GM21360 (cell line): ENCODE measurements around the gene POU2F3.

Experiments
- ATAC-seq: cut with Tn5 transposase; IDR thresholded peaks from one replicate; pipeline ENCODE4 v1.9.1; 2021; ENCODE audit warnings: mild to moderate bottlenecking, moderate library complexity; ENCODE audit not compliant: unreplicated experiment

Gene POU2F3

GRCh38 chr11:120239713-120240640, at the start of gene POU2F3:
Gene POU2F3, plus strand, starts transcription at chr11:120240140. Its CDS starts 204 bp downstream, at chr11:120240344.
- ATAC-seq: no peak

- no peak for ATAC-seq
Measured at GRCh38 chr11:120191058-120191457, 48.9 kb upstream of the POU2F3 start.

- ATAC-seq: no peak
Measured at GRCh38 chr11:120192831-120193625, 46.9 kb upstream of the POU2F3 start.

GRCh38 chr11:120194166-120194565, 45.8 kb upstream of the POU2F3 start:
- no peak for ATAC-seq

GRCh38 chr11:120195601-120196320, 44.2 kb upstream of the POU2F3 start:
- ATAC-seq: no peak

GRCh38 chr11:120196826-120197225, 43.1 kb upstream of the POU2F3 start:
- ATAC-seq: no peak

- ATAC-seq: no peak
Measured at GRCh38 chr11:120197251-120197891, 42.6 kb upstream of the POU2F3 start.

- ATAC-seq: no peak
Measured at GRCh38 chr11:120197977-120198376, 42.0 kb upstream of the POU2F3 start.

- no peak for ATAC-seq
Measured at GRCh38 chr11:120198403-120198786, 41.5 kb upstream of the POU2F3 start.

GRCh38 chr11:120198787-120199469, 41.0 kb upstream of the POU2F3 start:
- ATAC-seq: no peak

- no peak for ATAC-seq
Measured at GRCh38 chr11:120199613-120200012, 40.3 kb upstream of the POU2F3 start.

GRCh38 chr11:120200677-120201076, 39.3 kb upstream of the POU2F3 start:
- no peak for ATAC-seq

GRCh38 chr11:120201653-120202052, 38.3 kb upstream of the POU2F3 start:
- no peak for ATAC-seq

- ATAC-seq: no peak
Measured at GRCh38 chr11:120203626-120204025, 36.3 kb upstream of the POU2F3 start.

- ATAC-seq: no peak
Measured at GRCh38 chr11:120205596-120206161, 34.3 kb upstream of the POU2F3 start.

GRCh38 chr11:120207512-120207911, 32.4 kb upstream of the POU2F3 start:
- no peak for ATAC-seq

- ATAC-seq: no peak
Measured at GRCh38 chr11:120208001-120208441, 31.9 kb upstream of the POU2F3 start.

GRCh38 chr11:120208777-120209176, 31.2 kb upstream of the POU2F3 start:
- no peak for ATAC-seq

GRCh38 chr11:120209746-120210625, 30.0 kb upstream of the POU2F3 start:
- ATAC-seq: no peak
